Stimulated activated naive CD8-positive, alpha-beta T cell treated with anti-CD3 and anti-CD28 coated beads, Interleukin-15, amount 100 ng/mL, for 72 hours (primary cell): ENCODE measurements around the gene PPME1.

Experiments
- ATAC-seq: fragments of 150-1000 bp; cut with Tn5 transposase; 2 replicates; pipeline ENCODE4 v1.10.0; 2021; ENCODE audit warnings: mild to moderate bottlenecking, moderate library complexity
- DNase-seq, 2 donors: peaks; one replicate each; pipeline ENCODE4 v3.0.0; 2021 to 2022
- H3K27ac Mint-ChIP-seq, 2 donors: one replicate each; pipeline ENCODE4 v1.8.0; 2022; ENCODE audit warnings: mild to moderate bottlenecking in 2 of 2, mixed read lengths in 2 of 2, moderate library complexity in 2 of 2
- H3K27me3 Mint-ChIP-seq: one replicate; pipeline ENCODE4 v1.8.0; 2022; ENCODE audit warnings: mixed read lengths
- H3K4me1 Mint-ChIP-seq: one replicate; pipeline ENCODE4 v1.8.0; 2022; ENCODE audit warnings: mild to moderate bottlenecking, mixed read lengths
- H3K4me3 Mint-ChIP-seq, 2 donors: one replicate each; pipeline ENCODE4 v1.8.0; 2022; ENCODE audit warnings: mild to moderate bottlenecking in 2 of 2, mixed read lengths in 2 of 2, moderate library complexity in 1 of 2
- H3K9me3 Mint-ChIP-seq, 2 donors: one replicate each; pipeline ENCODE4 v1.8.0; 2022; ENCODE audit warnings: mixed read lengths in 2 of 2

Gene PPME1

DNA sequence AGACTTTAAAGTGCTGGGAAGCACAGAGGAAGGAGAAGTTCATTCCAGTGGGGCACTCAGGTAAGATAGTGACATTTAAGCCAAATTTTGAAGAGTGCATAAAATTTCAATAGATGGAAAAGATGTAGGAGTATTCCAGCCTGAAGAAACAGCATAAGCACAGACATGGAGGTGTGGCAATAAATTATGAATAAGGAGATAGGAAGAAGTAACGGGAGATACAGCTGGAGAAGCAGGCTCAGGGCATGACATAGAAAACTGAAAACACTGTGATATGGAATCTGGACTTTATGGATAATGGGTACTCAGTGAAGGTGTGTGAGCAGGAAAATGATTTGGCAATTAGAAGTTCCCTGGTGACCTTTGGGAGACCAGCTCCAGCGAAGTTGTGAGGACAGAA, 107.0 kb downstream of the PPME1 start:
- H3K27ac Mint-ChIP-seq = no peak overlapping the region

DNA sequence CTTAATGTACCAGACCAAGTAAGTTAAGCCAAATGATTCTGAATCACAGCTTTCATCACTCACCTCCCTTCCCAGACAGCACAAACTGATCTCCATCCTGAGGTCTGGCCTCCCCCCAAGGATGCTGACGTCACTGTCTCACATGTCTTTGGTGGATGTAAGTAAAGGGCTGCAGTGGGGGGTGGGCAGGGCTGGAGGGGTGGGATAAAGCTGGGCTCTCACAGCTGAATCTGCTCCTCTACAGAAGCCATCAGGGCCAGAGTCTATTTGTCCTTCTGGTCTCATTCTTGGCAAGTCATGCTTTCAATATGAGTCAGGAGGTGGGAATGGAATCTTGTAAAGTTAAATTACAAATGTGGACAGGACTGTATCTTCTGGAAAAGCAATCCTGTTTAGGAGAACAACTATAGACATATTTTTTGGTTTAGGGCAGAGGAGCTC, 107.7 kb downstream of the PPME1 start:
- DNase-seq (no peak), ATAC-seq (no peak)
- H3K9me3 Mint-ChIP-seq = no peaks in the 10 kb centered on the region

More for the DNA sequence above, 107.0 kb downstream of the PPME1 start:
- no peaks in the 10 kb centered on the region for H3K4me1 Mint-ChIP-seq
- DNase-seq (no peak), ATAC-seq (no peak)
- H3K9me3 Mint-ChIP-seq = no peaks in the 10 kb centered on the region
- no peaks in the 10 kb centered on the region for H3K27me3 Mint-ChIP-seq
- H3K4me3 Mint-ChIP-seq = no peak overlapping the region

DNA sequence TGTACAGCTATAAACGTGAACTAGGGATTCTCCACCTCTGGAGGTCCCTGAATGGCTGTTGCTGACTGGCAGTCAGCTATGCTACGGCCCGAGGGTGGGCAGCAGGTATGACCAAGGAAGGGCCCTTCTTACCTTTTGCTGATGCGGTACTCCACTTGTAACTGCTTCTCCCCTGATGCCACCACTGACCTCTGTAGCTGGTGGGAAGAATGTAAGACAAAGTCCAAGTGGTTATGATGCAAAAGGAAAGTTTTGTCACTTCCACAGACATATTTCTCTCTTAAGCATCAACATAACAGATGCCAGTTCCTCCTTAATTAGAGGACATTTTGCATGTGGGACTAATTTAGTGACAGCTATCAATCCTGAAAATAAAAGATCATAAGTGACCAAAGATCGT, 108.2 kb downstream of the PPME1 start:
- Mint-ChIP-seq H3K4me3 (no peak overlapping the region), H3K27ac (no peak overlapping the region), H3K9me3 (no peaks in the 10 kb centered on the region), H3K27me3 (no peaks in the 10 kb centered on the region), H3K4me1 (no peaks in the 10 kb centered on the region)
- DNase-seq = no peak
- no peak for ATAC-seq

More for the DNA sequence above, 107.7 kb downstream of the PPME1 start:
- Mint-ChIP-seq H3K4me1 (no peaks in the 10 kb centered on the region), H3K4me3 (no peak overlapping the region), H3K27me3 (no peaks in the 10 kb centered on the region), H3K27ac (no peak overlapping the region)

DNA sequence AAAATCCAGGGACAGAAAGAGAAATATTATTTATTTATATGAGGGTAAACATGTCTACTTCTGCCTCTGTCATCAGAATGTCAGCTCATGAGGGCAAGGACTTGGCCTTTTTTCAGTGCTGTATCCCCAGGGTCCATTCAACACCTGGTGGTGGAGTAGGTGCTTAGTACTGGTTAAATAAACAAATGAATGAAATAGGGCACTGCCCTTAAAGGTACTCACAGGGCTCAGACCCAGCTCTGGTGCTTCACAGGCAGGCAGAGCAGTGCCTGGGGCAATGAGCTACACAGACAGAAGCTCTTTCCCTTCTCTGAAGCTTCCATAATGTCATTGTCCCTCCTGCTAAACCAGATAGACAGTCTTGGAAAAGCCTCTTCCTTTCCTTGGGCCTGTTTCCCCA, 109.4 kb downstream of the PPME1 start:
- Mint-ChIP-seq H3K4me3 (no peak overlapping the region), H3K27me3 (no peaks in the 10 kb centered on the region), H3K9me3 (no peaks in the 10 kb centered on the region), H3K27ac (no peak overlapping the region), H3K4me1 (no peaks in the 10 kb centered on the region)
- no peak for ATAC-seq
- no peak for DNase-seq

DNA sequence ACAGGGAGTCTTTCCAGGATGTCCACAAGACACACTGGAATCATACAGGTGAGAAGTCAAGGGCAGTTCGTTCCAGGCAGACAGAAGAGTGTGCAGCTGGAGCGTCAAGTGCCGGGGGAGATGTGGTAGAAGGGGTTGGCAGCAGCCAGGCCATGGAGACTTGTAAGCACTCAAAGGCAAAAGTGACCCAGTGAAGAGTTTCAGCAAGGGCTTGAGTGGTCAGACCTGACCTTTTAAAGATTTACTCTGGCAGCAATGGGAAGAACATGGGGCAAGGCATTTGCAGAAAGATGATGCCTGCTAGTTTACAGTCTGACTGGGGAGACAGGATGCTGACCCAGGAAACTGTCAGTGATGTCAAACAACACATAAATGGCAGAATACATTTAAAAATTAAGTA, 111.3 kb downstream of the PPME1 start:
- H3K4me3 Mint-ChIP-seq = no peak overlapping the region
- DNase-seq = no peak
- H3K9me3 Mint-ChIP-seq = no peaks in the 10 kb centered on the region
- no peak for ATAC-seq
- H3K27me3 Mint-ChIP-seq = no peaks in the 10 kb centered on the region
- H3K27ac Mint-ChIP-seq = no peak overlapping the region
- H3K4me1 Mint-ChIP-seq = no peaks in the 10 kb centered on the region

DNA sequence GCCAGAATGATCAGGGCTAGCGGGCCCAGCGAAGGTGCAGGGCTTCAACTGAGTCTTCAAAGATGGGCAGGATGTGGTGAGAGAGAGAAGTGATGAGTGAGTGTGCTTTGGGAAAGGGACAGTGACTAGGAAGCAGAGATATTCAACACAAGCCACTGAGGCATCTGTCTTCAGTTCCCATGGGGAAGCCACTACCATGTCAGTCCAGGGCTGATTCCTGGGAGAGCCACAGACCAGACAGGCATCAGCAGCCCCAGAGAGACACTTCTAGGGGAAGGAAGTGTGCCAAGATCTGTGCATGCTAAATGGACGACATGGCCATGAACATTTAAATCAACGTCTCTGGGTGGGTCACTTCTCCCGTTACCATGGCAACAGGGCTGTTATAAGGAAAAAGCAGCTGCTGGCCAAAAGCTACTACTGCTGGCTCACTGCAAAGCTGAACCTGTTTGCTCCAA, 111.9 kb downstream of the PPME1 start:
- no peak overlapping the region for H3K27ac Mint-ChIP-seq
- no peaks in the 10 kb centered on the region for H3K27me3 Mint-ChIP-seq
- no peaks in the 10 kb centered on the region for H3K9me3 Mint-ChIP-seq
- no peaks in the 10 kb centered on the region for H3K4me1 Mint-ChIP-seq
- H3K4me3 Mint-ChIP-seq = no peak overlapping the region
- no peak for DNase-seq
- no peak for ATAC-seq

DNA sequence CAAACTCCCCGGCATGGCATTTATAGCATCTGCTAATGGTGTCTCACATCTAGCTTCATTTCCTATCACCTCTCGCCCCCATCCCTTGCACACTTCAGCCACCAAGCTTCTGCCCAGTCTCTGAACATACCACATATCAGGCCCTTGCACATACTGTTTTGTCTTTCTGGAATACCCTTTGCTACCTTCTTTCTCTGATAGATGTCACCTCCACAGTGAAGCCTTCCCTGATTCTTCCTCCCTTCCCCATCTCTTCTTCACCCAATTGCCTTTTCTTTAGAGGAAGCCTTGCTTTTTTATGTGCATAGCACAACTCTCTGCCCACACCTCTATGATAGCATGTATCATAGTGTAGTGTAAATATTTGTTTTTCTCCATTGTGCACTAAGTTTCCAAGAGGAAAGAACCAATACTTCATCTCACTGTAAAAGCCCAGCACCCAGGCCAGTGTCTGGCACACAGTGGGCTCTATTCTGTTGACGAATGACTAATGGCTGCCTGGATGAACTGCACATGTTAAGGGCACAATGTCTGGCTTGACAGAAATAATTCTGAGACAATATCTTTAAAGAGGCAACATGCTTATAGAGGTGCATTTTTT, 112.6 kb downstream of the PPME1 start:
- Mint-ChIP-seq H3K27ac (no peak overlapping the region), H3K4me3 (no peak overlapping the region), H3K9me3 (no peaks in the 10 kb centered on the region), H3K4me1 (no peaks in the 10 kb centered on the region), H3K27me3 (no peaks in the 10 kb centered on the region)
- DNase-seq = no peak
- ATAC-seq = no peak

DNA sequence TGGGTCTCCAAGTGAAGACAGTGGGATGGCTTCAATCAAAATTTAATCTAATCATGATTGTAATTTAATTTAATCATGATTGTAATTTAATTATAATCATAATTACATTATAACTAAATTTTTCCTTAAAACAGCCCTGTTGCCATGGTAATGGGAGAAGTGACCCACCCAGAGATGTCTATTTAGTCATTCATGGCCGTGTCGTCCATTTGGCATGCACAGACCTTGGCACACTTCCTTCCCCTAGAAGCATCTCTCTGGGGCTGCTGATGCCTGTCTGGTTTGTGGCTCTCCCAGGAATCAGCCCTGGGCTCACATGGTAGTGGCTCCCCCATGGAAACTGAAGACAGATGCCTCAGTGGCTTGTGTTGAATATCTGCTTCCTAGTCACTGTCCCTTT, 113.4 kb downstream of the PPME1 start:
- no peak for ATAC-seq
- no peak overlapping the region for H3K27ac Mint-ChIP-seq
- no peaks in the 10 kb centered on the region for H3K9me3 Mint-ChIP-seq
- H3K4me3 Mint-ChIP-seq = no peak overlapping the region
- no peak for DNase-seq
- H3K27me3 Mint-ChIP-seq = no peaks in the 10 kb centered on the region
- H3K4me1 Mint-ChIP-seq = no peaks in the 10 kb centered on the region

DNA sequence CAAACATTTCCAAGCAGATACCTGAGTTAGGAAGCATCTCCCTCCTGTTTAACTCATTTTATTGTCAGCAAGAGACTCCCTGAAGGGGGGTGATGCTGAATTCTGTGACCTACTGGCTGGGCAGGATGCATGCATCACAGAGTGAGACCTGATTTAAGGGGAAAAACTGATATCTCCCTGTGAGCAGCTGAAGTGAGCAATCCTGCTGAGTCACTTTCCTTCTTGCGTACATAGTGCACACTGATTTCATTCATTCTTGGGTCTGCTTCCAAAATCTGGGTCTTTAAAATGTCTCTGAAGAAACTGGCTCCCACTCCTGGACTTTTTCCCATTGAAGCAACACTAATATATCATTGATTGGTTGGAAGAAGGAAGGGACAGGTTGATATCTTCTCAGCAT, 117.1 kb downstream of the PPME1 start:
- no peak for ATAC-seq
- no peak overlapping the region for H3K4me3 Mint-ChIP-seq
- no peak for DNase-seq
- H3K9me3 Mint-ChIP-seq = no peaks in the 10 kb centered on the region
- H3K27me3 Mint-ChIP-seq = peaks cover 19% of the 10 kb centered on the region
- H3K4me1 Mint-ChIP-seq = no peaks in the 10 kb centered on the region
- no peak overlapping the region for H3K27ac Mint-ChIP-seq

DNA sequence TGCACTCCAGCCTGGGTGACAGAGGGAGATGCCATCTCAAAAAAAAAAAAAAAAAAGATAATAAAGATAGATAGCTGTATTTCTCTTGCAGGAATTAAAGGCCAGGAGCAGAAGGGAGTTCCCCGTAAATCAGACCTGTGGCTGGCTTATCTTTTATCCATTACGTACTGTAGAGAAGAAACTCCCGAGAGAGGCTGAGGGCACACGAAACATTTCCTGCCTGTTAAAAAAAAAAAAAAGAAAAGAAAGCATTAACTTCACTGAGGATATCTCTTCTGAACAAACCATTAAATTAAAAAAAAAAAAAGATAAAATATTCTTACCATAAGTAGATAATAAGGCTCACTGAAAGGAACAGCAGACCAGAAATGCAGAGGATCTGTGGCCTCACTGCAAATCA, 117.8 kb downstream of the PPME1 start:
- H3K27ac Mint-ChIP-seq = no peak overlapping the region
- DNase-seq (no peak), ATAC-seq (no peak)
- no peak overlapping the region for H3K4me3 Mint-ChIP-seq
- peaks cover 0 to under 1% of the 10 kb centered on the region in 2 donors for H3K9me3 Mint-ChIP-seq
- H3K27me3 Mint-ChIP-seq = peaks cover 22% of the 10 kb centered on the region
- H3K4me1 Mint-ChIP-seq = no peaks in the 10 kb centered on the region

DNA sequence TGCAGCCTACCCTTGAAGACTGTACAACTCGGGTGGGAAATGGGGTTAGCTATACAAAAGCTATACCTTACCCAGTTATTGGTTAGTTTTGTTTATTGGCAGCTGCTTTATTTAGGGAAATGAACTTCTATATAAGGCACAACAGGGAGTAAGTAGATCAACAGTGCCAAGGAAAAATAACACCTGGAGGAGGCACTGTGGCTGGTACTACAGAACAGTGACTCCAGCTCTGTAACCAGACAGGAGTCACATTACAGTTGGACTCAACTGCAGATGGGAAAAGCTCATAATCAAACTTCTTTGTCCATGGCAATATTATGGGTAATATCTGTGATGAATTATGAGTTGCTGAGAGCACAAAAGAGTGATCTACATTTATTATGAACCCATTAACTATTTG, 126.4 kb downstream of the PPME1 start:
- Mint-ChIP-seq H3K27me3 (peaks cover 28% of the 10 kb centered on the region), H3K4me3 (no peak overlapping the region), H3K4me1 (no peaks in the 10 kb centered on the region), H3K27ac (no peak overlapping the region), H3K9me3 (peaks cover 0 to 5% of the 10 kb centered on the region in 2 donors)
- DNase-seq = no peak
- ATAC-seq = no peak

DNA sequence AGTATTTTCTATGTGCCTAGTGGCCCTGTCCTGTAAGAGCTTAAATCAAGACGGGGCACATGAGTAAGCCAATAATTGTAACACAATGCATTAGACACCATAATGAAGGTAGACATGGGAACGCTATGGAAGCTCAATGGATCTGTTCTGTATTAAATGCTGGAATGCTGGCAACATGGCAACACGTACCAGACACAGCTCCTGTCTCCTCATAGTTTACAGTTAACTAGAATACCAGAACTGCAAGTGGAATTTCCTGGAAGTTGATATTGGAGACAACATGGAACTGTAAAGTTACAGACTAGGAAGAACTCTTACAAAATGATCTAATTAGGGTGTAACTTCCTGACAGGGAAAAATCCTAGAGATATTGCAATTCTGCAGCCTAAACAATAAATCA, 127.9 kb downstream of the PPME1 start:
- peaks cover 18% of the 10 kb centered on the region for H3K27me3 Mint-ChIP-seq
- H3K27ac Mint-ChIP-seq = no peak overlapping the region
- H3K9me3 Mint-ChIP-seq = peaks cover 0 to 3% of the 10 kb centered on the region in 2 donors
- ATAC-seq (no peak), DNase-seq (no peak)
- H3K4me3 Mint-ChIP-seq = no peak overlapping the region
- no peaks in the 10 kb centered on the region for H3K4me1 Mint-ChIP-seq
